NCI-H748 treated with DMSO at 0.1 percent for 48 hours (cell line): Measurements from ENCODE around the gene SLC22A25.
"Not testable (repeated sequence)": the region's sequence is repeated elsewhere in the genome, so short reads cannot be mapped to it uniquely, and the experiment has no call there.

Experiments used
- DNase-seq: peaks from one replicate; lab custom pipeline; 2025; lab: John Stamatoyannopoulos, UW

SLC22A25 gene

GRCh38 chr11:63243533-63243932, at the start of gene SLC22A25:
Gene SLC22A25 (minus strand): TSS chr11:63243599. CDS start chr11:63229652, 13,947 bp downstream.
- no peak for DNase-seq

GRCh38 chr11:63290285-63290684, 46.9 kb upstream of the SLC22A25 start:
- no peak for DNase-seq

DNA sequence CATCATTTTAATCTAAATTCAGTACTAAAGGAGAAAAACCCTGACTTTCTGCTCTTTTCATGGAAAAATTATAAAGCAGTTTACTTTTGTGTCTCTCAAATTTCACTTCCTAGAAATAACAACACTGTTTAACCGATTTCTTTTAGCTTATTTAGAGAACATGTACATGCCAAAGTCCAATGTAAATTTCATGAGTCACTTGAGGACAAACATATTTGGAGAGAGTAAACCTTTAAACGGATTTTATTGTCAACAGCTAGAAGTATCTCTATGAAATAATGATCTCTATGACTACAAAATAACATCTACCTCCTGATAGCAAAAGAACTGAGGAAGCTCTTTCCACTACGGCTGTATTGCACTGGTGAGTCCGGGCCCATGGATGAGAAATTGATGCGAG, 46.3 kb upstream of the SLC22A25 start:
- DNase-seq, result no peak

DNA sequence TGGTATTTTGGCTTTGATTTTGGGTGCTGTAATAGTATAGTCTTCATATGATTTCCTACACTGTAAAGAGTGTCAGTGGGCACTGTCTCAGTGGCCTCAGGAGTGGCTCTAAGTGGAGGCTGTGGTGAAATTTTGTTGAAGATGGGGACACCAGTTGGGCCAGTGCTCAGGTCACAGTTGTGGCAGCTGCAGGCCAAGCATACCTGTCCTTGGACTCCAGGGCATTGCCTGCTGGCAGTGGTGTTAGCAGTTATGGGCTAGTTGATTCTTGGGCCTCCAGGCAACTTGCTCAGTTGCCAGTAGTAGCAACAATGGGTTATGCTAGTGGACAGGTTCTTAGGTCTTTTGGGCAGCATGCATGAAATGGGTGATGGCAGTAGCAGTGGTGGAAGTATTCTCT, 39.2 kb upstream of the SLC22A25 start:
- no peak for DNase-seq

DNA sequence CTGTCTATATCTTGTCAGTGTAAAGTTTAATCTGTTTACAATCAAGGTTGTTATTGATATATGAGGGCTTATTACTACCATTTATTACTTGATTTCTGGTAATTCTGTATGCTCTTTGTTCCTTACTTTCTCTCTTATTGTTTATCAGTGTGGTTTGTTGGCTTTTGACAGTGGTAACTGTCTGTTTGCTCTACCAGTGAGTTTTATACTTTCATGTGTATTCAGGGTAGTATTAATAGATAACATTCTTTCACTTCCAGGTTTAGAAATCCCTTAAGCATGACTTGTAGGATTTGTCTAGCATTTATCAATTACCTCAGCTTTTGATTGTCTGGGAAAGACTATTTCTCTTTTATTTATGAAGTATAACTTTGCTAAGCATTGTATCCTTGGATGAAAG, 37.5 kb upstream of the SLC22A25 start:
- no peak for DNase-seq

GRCh38 chr11:63277345-63277943, 34.0 kb upstream of the SLC22A25 start:
- DNase-seq, result no peak

- DNase-seq, result no peak
Observed at GRCh38 chr11:63274776-63275175, 31.4 kb upstream of the SLC22A25 start.

GRCh38 chr11:63273685-63274084, 30.3 kb upstream of the SLC22A25 start:
- no peak for DNase-seq

DNA sequence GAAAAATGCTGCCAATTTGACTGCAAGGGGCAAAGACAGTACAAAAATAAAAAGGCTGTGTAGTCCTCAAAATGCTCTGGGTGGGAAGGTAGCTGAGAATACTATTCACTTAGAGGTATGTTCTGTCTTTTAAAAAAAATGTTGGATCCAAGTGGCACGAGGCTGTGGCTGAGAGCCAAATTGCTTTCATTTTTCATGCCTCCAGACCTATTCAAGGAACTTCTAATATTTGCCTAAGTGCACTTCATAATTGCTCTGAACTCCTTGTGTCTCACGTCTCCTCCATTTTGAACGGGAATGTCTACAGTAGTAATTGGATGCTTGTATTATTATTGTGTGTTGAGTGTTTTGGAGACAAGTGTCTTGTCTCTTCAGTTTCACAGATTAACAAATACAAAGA, 19.1 kb upstream of the SLC22A25 start:
- DNase-seq, result no peak

GRCh38 chr11:63251312-63251711, 7.9 kb upstream of the SLC22A25 start:
- no peak for DNase-seq

DNA sequence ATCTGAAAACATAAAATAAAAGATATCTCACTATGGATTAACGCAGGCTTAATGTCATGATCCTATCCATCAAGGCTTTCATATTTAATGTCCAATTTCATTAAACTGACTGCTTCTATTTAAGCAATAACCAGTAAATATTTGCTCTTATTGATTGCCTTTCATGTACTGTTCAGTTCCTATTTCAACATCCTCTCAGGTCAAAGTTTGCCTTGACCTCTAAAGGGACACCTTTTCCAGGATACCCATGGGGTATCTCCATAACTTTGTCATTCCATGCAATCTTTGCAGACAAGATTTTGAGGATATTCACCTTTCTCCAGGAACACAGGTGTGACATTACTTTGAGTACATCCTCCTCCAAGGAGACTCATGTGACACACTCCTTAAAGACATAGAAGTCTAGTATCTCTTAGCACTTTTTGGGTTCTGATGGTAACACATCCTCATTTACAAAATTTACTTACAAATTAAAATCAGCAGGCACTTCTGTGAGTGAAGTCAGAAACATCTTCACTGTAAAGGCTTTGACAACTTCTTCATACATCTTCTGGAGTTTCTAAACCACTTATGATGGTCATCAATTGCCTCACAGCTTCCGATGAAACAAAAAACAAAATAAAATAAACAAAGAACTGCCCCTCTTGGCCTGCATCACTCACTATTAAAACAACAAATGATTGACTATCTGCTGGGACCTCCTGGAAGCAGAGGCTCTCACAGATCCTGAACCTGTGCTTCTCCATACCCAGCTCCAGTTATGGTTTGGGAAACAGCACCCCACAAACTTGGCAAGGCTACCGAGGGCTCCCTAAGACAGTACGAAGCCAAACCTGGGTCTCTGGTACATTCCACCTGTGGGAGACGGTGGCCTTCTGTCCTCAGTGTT, 7.0 kb upstream of the SLC22A25 start:
- DNase-seq, result no peak

- no peak for DNase-seq
Observed at GRCh38 chr11:63248966-63249365, 5.6 kb upstream of the SLC22A25 start.

DNA sequence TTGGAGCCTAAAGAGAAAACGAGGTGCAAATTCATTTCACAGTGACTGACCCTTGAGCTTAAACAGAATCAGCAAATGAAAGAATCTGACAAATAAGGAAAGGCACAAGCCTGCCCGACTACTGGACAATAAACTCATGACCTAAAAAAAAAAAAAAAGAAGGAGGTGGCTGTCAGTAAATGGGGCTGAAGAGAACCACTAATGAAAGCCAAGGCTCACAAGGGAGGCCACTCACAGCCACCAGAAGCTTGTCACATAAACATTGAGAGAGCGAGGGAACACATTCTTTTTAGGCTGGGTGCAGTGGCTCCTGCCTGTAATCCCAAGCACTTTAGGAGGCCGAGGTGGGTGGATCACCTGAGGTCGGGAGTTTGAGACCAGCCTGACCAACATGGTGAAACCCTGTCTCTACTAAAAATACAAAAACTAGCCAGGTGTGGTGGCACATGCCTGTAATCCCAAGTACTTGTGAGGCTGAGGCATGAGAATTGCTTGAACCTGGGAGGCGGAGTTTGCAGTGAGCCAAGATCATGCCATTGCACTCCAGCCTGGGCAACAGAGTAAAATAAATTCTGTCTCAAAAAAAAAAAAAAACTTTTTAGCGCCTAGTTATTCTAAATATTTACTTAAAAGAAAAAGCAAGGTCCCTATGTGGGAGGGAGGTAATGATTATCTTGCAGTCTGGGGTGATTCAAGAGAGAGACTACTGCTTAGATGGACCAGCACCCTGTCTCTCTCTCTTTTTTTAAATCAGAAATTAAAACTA, 4.0 kb upstream of the SLC22A25 start:
- not testable (repeated sequence) for DNase-seq

DNA sequence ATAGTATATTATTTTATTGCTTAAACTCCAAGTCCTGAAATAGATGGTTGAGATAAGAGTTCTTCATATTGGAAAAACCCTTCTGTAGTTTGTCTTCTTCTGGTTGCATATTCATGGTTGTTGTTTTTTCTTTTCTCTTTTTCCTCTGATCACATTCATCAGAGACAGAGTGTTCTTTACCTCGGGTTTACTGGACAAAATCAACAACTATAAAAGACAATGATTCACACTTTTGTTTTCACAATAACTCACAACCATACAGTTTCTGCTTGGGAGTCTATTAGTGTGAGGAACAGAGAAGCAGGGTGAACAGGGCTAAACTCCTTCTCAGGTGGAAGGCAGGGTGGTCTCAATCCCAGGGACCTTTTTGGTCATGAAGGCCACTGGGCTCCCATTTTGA, 2.6 kb upstream of the SLC22A25 start:
- no peak for DNase-seq

GRCh38 chr11:63244862-63245261, 1.5 kb upstream of the SLC22A25 start:
- no peak for DNase-seq

DNA sequence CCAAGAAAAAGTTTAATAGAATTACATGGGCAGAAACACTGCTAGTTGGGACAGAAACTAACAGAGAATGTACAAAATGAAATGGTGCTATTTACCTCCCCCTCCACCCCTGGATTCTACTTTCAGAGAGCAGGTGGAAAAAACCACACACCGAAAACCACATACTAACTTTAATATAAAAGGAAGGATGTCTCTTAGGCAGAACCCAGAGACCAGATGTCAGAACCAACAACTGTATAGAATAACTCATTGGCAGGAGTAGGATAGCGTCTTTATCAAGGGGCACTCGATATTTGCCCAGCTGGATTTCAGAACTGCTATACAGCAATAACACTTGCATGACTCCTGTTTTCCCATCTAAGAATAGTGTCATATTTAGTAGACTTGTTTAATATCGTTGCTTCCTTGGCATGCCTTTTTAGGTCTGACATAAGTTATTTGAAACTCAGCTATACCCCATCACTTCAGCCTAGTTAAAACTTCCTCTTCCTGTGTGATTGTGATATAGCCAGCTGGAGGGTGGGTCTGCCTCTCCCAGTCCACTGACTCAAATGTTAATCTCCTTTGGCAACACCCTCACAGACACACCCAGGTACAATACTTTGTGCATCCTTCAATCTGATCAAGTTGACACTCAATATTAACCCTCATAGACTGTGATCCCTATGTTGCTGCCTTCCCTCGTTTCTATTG, 1.2 kb downstream of the SLC22A25 start:
- no peak for DNase-seq

- DNase-seq, result no peak
Observed at GRCh38 chr11:63240791-63241379, 2.5 kb downstream of the SLC22A25 start.

- DNase-seq, result no peak
Observed at GRCh38 chr11:63240098-63240497, 3.3 kb downstream of the SLC22A25 start.

GRCh38 chr11:63239254-63239653, 4.1 kb downstream of the SLC22A25 start:
- no peak for DNase-seq

DNA sequence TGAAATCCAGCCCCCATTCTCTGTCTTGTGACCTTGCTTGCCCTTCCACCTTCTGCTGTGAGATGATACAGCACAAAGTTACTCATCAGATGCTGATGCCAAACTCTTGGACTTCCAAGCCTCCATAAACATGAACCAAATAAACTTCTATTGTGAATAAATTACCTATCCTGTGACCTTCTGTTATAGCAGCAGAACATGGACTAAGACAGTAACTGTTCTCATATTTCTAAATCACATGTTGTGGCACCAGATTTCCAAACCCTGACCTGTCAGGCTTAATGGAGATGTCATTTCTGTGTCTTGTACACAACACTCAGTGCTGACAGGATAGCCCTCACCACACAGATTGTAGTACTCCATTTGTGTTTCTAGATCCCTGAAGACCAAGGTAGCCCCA, 6.0 kb downstream of the SLC22A25 start:
- DNase-seq, result no peak
